HG03196 (cell line): ENCODE measurements around the gene GGA2.
"Not testable (repeated sequence)": the region's sequence is repeated elsewhere in the genome, so short reads cannot be mapped to it uniquely, and the experiment has no call there.

Experiments
- ATAC-seq: cut with Tn5 transposase; IDR thresholded peaks from one replicate; pipeline ENCODE4 v1.9.1; 2021; ENCODE audit not compliant: unreplicated experiment

Gene GGA2

DNA sequence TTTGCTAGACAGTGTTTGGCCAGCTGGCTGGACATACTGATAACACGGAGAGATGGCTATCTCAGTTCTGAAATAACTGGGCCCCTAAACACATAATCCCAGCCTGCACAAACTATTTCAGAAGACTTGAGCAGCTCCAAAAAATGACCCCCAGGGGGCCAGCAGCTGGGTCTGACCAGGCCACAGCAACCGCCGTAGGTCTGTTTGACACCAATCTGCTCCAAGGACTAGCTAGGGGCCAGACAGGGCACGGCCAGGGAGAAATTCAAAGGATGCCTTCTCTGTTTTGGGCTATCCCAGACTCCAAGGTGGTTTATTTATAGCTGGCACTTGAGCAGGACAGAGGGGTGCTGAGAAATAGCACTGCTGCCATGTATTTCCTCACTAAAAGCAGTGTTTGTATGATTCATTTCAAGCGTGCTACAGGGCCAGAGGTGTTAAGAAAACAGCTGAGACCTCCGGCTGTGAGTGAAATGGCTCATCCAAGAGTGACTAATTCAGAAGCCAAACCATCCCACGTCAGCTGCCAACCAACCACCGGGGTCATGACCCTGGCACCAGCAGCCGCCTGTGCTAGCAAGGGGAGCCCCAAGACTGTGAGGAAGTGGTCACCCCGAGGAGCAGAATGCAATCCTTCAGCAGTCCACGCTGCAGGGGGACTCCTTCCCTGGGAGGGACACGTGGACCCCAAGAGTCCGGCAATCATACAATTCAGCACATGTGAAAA, 5.7 kb downstream of the GGA2 start:
- peak; percentile 54 for ATAC-seq

DNA sequence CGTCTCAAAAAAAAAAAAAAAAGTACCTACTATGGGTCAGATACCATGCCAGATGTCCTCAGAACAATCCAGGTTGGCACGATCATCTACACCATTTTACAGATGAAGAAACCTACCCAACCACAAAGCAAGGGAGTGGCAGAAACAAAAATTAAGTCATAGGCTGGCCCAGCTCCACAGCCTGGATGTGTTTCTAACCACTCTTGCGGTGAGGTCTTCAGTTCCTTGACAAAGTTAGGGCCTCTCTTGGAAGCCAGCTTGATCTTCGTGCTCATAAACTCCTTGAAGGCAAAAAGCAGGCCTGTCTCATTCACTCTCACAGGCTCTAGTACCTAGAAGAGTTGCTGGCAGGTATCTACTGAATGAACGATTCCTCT, 6.2 kb downstream of the GGA2 start:
- ATAC-seq: no peak

DNA sequence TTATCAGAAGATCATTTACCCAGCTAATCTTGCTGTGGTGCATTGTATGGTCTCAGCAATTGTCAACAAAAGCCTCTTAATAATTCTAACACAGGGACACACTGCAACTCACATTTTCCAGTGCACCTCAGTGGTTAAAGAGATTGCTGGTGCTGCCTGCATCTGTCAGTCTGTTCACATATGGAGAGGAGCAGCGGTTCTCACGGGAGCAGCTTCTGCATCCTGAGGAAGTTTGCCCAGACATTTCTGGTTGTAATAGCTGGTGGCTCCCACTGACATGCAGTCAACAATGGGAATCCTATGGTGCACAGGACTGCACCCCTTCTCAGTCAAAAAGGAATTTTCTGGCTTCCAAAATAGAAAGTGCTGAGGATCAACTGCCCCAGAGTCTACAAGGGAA, 7.8 kb downstream of the GGA2 start:
- ATAC-seq: no peak

DNA sequence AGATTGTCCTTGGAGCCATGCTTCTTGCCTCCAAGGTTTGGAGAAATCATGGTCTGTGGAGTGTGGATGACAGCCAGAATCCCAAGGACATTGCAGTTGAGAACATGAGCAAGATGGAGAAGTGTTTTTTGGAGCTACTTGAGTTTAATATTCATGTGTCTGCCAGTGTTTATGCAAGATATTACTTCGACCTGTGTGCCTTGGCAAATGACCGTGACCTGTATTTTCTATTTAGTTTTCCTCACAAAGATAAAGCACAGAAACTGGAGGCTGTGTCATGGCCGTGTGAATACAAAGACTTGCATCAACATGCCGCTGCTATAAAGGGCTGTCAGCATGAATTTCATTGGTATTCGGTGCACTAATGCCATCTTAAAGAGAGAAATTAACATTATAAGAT, 9.0 kb downstream of the GGA2 start:
- no peak for ATAC-seq

DNA sequence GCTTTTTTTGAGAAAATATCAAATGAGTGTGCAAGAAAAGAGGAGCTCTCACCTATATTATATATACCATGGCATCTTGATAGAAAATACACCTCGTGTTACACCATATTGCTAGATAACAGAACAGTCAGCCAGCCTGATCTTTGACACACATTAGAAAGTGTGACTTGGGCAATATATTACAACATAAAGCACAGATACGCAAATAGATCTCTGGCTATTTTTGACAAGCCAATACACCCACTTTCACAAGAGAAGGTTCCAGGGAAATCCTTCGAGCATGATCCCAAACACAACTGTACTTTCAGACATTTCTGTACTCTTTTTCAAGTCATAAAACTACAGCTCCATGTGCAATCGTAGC, 9.4 kb downstream of the GGA2 start:
- no peak for ATAC-seq

DNA sequence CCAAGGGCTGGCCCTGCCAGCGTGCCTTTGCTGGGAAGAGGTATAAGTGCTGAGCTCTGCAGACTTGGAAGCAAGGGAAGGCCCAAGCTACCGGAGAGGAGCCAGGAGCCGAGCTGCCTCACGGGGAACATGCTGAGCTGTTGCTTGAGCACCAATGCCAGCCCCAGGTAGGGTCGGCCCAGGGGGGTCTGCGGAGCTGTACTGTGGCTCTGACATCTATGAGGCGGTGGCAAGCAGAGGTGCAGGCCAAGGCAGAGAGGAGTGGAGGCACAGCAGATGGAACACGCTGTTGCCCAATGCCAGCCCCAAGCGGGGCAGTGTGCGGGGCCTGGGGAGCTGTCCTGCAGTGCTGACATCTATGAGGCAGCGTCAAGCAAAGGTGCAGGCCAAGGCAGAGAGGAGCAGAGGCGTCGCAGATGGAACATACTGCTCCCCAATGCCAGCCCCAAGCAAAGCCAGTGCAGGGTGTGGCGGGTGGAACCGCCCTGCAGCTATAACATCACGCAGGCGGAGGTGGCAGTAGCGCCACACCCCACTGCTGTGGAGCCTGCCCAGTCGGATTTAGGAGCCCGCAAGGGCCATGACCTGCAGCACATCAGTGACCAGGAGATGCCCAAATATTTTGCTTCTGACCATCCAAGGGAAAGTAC, 10.0 kb downstream of the GGA2 start:
- ATAC-seq: no peak

DNA sequence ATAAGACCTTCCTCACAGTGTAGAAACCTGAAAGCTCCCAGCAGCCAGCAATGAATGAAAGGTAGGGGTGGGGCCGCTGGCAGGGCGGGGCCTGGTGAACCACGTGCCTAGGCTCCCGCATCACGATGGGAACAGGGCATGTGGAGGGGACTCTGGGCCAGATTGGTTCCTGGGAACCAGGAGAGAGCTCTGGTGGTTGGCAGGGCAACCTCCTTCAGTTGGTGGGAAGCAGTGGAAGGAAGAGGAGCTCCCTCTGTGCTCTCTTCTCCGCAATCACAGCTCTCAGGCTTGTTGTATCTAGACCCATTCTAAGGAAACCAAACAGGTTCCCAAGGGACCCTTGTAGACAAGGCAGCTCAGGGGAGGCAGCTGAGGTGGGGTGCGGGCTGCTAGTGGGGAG, 10.5 kb downstream of the GGA2 start:
- ATAC-seq: no peak

DNA sequence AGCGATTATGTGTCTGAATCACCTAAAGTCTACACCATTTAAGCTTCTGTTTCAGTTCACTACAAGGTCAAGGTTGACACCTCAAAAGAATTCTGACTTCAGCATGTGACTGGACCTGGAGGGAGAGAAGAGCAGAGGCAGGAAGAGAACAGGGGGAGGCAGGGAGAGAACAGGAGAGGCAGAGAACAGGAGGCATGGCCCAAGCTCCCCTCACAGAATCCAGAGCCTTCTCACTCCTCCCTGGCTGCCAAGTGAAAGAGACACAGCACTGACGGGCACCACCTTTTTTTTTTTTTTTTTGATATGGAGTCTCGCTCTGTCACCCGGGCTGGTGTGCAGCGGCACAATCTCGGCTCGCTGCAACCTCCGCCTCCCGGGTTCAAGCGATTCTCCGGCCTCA, 11.4 kb downstream of the GGA2 start:
- no peak for ATAC-seq

DNA sequence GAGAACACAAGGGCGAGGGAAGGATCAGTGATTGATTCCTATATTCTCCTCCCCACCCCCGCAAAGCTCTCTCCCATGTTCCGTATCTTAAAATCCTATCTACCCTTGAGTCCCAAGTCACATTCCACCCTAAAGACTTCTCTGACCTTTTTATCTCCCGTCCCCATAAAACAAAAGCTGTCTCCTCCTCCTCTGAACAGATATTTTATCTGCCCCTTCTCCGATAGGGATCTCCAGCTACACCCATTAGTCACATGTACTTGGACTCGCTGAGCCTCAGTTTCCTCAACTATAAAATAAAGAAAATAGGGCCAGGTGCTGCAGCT, 12.8 kb downstream of the GGA2 start:
- no peak for ATAC-seq

DNA sequence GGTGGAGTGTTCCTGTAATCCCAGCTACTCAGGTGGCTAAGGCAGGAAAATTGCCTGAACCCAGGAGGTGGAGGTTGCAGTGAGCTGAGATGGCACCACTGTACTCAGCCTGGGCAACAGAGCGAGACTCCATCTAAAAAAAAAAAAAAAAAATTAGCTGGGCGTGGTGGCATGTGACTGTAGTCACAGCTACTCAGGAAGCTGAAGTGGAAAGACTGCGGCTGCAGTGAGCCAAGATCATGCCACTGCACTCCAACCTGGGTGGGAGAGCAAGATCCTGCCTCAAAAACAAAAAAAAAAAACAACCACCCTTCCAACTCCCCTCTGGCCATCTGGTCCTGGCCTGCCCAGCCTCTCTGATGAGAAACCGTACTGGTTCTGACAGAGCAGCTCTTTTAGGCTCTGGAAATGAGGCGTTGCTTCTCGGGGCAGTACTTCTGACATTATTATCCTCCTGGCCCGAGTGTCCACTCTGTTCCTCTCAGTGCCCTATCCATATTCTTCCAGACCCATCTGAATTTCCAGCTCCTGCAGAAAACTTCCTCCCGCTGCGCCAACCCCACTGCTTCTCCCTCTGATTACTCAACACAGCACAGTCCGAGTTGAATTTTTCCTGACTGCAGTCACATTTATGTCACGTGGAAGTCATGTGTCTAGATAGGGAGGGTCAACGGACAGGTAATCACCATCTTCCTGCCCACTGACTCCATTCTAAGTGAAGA, 13.3 kb downstream of the GGA2 start:
- no peak for ATAC-seq

DNA sequence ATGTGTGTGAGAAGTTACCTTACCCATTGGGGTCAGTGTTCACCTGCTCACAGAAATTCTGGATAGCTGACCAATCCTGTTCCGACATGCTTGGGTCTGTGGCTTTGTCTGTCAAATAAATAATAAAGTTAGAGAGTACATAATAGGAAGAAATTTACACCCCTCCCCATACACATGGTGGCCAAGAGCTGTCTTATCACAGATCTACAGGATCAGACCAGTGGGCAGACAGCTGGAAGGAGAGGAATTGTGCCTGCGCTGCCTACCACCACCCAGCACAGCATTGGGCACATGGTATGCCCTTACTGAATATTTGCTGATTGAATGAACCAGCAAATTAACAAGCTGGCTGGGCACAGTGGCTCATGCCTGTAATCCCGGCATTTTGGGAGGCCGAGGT, 14.6 kb downstream of the GGA2 start:
- no peak for ATAC-seq

DNA sequence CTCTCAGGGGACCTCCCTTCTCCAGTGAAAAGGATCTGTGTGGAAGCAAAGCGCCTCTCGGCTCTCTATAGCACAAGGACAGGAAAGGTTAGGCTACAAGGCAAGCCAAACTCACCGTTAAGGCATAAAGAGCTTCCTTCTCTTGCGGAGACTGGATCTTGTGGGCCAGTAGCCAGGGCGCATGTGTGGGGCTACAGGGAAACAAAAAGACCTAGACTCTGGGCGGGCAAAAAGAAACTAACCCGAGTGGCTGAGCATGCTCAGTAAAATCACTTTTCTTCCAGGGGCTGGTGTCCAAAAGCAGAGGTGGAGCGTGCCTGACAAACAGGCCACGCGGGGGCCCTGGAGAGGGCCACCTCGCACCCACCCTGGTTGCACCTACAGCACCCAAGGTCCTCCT, 16.1 kb downstream of the GGA2 start:
- no peak for ATAC-seq

DNA sequence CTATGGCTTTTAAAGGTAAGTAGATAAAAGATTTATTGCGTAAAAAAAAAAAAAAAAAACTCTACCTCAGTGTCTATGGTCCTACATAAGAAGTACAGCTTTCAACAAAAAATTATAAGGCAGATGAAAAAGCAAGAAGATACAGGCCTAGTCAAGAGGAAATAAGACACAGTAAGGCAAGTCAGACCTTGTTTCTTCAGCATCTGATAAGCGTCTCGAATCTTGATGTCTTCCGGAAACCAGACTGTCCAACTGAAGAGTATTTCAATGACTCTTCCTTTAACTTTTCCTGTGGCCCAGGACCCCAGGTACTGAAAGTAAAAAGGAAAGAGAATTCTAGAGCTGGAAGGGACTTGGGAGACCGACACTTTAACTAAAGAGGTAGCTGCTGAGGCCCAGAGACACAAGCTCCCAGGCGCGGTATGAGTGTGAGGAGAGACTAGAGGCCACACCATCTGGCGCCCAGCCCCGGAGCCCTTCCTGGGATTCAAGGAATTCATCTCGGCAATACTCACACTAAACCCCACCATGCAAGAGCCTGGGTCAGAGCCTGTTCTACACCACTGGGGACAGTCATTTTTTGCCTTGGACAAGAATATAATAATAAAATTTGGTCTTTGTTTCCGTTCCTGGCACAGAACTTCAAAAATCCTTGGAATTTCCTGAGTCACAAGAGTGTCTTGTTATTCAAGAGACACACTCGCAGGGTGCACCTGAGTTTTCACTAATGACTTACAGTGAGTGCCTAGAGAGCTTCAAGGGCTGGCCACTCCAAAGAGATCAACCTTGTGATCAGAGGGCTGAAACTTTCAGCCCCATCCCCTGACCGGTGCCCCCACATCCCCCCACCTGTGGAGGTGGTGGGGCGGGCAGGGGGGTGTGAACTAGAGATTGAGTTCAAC, 18.6 kb downstream of the GGA2 start:
- ATAC-seq: no peak

DNA sequence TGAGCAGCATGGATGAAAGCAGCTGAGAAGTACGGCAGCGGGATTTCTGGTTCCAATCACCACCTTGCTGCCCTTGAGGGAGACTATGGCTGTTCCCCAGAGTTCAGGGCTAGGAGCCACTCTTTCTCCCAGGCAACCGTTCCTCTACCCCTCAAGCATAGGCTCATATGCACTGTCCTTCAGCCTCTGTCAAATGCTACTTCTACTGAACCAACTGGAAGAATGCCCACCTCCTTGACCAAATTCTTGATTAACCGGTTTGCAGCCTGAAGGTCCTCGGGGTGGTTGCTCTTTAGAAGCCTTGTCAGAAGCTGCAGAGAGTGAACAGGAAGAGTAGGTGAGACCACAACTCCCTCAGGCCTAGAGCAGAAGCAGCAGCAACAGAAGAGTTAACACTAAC, 23.8 kb downstream of the GGA2 start:
- ATAC-seq: no peak

DNA sequence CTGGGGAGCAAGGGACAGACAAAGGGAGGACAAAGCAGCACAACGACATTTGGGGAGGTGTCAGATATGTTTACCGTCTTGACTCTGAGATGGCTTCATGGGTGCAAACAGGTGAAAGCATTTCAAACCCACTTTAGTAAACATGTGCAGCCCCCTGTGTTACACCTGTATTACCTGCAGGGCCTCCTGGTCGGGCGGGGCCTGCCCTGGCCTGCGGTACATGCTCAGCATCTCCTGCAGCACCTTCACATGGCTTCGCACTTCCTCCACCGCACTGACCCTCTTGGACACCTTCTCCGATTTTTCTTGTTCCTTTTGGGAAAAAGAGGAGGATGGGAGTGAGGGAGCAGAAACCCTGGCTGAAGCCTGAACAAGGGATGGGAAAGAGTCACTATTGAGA, 24.5 kb downstream of the GGA2 start:
- ATAC-seq: no peak

DNA sequence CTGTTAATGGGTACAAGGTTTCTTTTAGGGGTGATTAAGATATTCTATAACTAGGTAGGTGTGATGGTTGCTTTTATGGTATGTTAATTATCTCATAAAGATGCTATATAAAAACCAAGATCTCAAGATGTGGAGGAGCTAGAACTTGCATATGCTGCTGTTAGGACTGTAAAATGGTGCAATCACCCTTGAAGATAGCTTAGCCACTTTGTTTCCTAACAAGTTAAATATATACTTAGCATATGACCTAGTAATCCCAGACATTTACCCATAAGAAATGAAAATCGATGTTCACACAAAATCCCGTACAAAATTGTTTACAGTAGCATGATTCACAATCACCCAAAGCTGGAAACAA, 25.1 kb downstream of the GGA2 start:
- ATAC-seq: no peak

DNA sequence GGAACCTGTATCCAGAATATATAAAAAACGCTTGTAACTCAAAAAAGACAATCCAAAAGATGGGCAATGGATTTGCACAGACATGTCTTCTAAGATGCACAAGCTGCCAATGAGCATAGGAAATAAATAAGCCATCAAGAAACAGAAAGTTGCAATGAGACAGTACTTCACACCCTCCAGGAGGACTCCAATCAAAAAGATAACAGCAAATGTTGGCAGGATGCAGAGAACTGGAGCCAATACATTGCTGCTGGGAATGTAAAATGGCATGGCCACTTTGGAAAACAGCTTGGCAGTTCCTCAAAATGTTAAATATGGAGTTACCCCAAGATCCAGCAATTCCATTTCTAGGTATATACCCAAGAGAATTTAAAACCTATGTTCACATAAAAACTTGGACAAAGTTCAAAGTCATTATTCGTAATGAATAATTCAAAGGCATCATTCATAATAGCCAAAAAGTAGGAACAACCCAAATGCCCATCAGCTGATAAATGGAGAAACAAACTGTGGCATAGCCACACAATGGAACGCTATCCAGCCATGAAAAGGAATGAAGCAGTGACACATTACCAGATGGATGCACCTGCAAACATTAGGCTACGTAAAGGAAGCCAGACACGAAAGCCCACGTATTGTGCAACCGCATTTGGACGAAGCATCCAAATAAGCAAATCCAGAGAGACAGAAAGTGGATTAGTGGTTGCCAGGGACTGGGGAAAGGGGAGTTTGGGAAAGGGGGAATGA, 25.6 kb downstream of the GGA2 start:
- no peak for ATAC-seq

DNA sequence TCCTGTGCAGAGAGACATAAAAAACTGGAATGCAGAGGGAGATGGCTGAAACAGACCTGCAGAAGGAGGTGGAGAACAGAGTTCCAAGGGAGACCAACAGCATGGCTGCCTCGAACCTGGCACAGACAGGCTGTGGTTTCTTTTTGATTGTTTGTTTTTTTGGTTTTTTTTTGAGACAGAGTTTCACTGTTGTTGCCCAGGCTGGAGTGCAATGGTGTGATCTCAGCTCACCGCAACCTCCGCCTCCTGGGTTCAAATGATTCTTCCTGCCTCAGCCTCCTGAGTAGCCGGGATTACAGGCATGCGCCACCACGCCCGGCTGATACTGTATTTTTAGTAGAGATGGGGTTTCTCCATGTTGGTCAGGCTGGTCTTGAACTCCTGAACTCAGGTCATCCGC, 26.8 kb downstream of the GGA2 start:
- ATAC-seq: not testable (repeated sequence)

DNA sequence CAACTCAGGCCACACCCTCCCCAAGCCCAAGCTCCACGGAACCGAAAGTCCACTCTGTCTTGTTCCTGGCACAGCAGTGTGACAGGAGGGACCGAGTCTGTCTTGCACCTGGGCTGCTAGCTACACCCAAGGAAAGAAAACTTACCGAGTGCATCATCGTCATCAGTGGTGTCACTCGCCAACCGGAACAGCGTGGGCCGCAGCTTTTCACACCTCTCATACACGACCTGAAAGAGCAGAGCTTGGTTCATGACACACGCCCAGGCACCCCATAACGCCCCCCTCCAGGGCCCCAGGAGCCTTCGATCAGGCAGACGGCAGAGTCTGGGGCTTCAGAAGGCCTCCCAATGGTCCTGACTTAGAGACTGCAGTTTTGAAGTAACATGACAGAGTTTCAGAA, 27.5 kb downstream of the GGA2 start:
- ATAC-seq: no peak

DNA sequence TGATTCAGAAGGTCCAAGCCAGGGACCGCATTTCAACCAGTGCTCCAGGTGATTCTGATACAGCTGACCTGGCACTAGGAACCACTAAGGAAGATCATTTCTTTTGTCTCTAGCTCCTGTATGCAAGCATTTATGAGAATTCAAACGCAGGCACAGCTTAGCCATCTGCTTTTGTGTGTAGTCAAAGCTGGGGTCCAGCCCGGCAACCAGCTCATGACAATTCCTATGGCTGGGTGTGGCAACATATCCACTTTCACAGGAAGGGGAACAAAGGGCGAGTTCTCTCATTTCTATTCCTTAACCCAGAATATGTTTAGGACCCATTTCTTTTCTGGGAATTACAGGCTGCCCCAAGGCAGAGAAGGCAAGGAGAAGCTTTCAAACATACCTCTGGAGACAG, 30.0 kb downstream of the GGA2 start:
- ATAC-seq: no peak

DNA sequence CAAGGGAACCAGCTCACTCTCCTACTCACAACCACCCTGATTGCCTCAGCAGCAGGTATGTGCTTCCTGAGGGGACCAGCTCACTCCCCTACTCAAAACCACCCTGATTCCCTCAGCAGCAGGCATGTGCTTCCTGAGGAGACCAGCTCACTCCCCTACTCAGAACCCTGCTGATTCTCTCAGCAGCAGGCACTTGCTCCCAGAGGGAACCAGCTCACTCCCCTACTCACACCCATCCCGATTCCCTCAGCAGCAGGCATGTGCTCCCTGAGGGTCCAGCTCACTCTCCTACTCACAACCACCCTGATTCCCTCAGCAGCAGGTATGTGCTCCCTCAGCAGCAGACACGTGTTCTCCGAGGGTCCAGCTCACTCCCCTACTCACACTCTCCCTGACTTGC, 31.2 kb downstream of the GGA2 start:
- ATAC-seq: no peak
